Measurements from ENCODE around the gene NKD1. TPM values are rescaled to one million over a fixed set of nuclear protein-coding genes. Genes with fewer than 3 reads are reported as not detected.

The NKD1 gene
- total RNA-seq, 1 donor = under 0.01 TPM

GRCh38 chr16:50636753-50637374 lies 88.7 kb downstream of the NKD1 start:
- DNase-seq (ENCODE audit: insufficient read length, low spot score, missing footprints) = no peak
- Histone ChIP-seq H3K4me3 (ENCODE audit: insufficient read depth, low read length) (no peak overlapping the region), H3K27ac (ENCODE audit: low read depth, low read length) (no peak overlapping the region), H4K20me1 (ENCODE audit: insufficient read depth, low read length) (no peaks in the 10 kb centered on the region), H3K79me2 (ENCODE audit: insufficient read depth, low read length) (no peaks in the 10 kb centered on the region), H3K4me2 (ENCODE audit: insufficient read depth, low read length) (no peak overlapping the region), H3K4me1 (ENCODE audit: insufficient read depth, low read length) (no peaks in the 10 kb centered on the region), H2AFZ (ENCODE audit: low read length) (no peak overlapping the region), H3K9me3 (ENCODE audit: low read depth, low read length) (no peaks in the 10 kb centered on the region), H3K36me3 (ENCODE audit: insufficient read depth, low read length) (no peaks in the 10 kb centered on the region), H3K27me3 (ENCODE audit: insufficient read depth, low read length) (peaks cover 5% of the 10 kb centered on the region)
- no peak for TF ChIP-seq CTCF (IDR thresholded peaks at IDR 0.05; ENCODE audit: extremely low read depth, low read depth, low read length)

GRCh38 chr16:50637716-50638602 lies 89.8 kb downstream of the NKD1 start:
- no peak overlapping the region for H2AFZ ChIP-seq (ENCODE audit: low read length)
- H3K4me1 ChIP-seq (ENCODE audit: insufficient read depth, low read length) = no peaks in the 10 kb centered on the region
- H4K20me1 ChIP-seq (ENCODE audit: insufficient read depth, low read length) = no peaks in the 10 kb centered on the region
- H3K27me3 ChIP-seq (ENCODE audit: insufficient read depth, low read length) = peaks cover 5% of the 10 kb centered on the region
- no peaks in the 10 kb centered on the region for H3K79me2 ChIP-seq (ENCODE audit: insufficient read depth, low read length)
- H3K4me3 ChIP-seq (ENCODE audit: insufficient read depth, low read length) = no peak overlapping the region
- DNase-seq (ENCODE audit: insufficient read length, low spot score, missing footprints) = no peak
- TF ChIP-seq CTCF (IDR thresholded peaks at IDR 0.05; ENCODE audit: extremely low read depth, low read depth, low read length) = no peak
- no peak overlapping the region for H3K4me2 ChIP-seq (ENCODE audit: insufficient read depth, low read length)
- no peaks in the 10 kb centered on the region for H3K36me3 ChIP-seq (ENCODE audit: insufficient read depth, low read length)
- no peaks in the 10 kb centered on the region for H3K9me3 ChIP-seq (ENCODE audit: low read depth, low read length)
- no peak overlapping the region for H3K27ac ChIP-seq (ENCODE audit: low read depth, low read length)

DNA sequence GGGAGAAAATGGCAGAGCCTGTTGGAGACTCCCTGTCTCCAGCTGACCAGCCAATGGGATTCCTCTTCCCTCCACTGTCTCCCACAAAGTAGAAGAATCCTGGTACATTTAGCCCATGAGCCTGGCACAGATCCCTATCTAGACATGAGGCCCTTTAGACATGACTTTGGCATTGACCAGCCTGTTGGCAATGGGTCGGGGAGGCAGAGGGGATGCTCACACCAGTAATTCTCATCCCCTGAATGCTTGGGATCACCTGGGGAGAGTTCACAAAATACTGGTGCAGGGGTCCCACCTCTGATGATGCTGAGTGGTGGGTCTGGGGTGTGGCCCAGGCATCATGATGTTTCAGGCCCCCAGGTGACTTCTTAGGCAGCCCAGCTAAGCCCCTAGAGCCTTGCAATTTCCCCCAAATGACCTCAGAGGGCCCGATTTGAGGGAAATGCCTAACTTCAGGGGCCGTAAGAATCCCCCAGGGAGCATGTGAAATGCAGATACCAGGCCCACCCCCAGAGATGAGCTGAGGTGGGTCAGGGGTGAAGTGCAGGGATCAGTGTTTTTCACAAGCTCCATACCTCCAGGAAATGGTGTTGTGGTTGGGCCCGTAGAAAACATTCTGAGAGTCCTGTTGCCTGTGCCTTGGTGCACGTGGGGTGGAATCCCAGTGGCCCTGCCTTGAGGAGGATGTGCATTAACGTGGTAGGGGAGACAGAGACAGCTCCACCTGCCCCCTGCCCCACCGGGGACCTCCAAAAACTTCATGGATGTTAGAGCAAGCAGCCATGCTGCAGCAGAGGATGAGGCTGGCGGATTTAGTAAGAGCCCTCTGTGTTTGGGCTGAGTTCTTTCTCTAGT lies 90.8 kb downstream of the NKD1 start:
- Histone ChIP-seq H3K27me3 (ENCODE audit: insufficient read depth, low read length) (peaks cover 5% of the 10 kb centered on the region), H2AFZ (ENCODE audit: low read length) (no peak overlapping the region), H3K79me2 (ENCODE audit: insufficient read depth, low read length) (no peaks in the 10 kb centered on the region), H3K27ac (ENCODE audit: low read depth, low read length) (no peak overlapping the region), H3K9me3 (ENCODE audit: low read depth, low read length) (no peaks in the 10 kb centered on the region), H3K36me3 (ENCODE audit: insufficient read depth, low read length) (no peaks in the 10 kb centered on the region), H3K4me3 (ENCODE audit: insufficient read depth, low read length) (no peak overlapping the region), H3K4me1 (ENCODE audit: insufficient read depth, low read length) (no peaks in the 10 kb centered on the region), H3K4me2 (ENCODE audit: insufficient read depth, low read length) (no peak overlapping the region), H4K20me1 (ENCODE audit: insufficient read depth, low read length) (no peaks in the 10 kb centered on the region)
- DNase-seq (ENCODE audit: insufficient read length, low spot score, missing footprints) = no peak
- TF ChIP-seq CTCF (IDR thresholded peaks at IDR 0.05; ENCODE audit: extremely low read depth, low read depth, low read length) = no peak
